Stimulated activated CD8-positive, alpha-beta memory T cell treated with anti-CD3 and anti-CD28 coated beads, Interleukin-7, amount 100 ng/mL, for 1 hour (primary cell): ENCODE results near the gene MAD1L1.

Experiments
- DNase-seq, 2 donors: peaks; one replicate each; pipeline ENCODE4 v3.0.0-alpha.2; 2020; ENCODE audit warnings: low read depth in 2 of 2

Gene MAD1L1

DNA sequence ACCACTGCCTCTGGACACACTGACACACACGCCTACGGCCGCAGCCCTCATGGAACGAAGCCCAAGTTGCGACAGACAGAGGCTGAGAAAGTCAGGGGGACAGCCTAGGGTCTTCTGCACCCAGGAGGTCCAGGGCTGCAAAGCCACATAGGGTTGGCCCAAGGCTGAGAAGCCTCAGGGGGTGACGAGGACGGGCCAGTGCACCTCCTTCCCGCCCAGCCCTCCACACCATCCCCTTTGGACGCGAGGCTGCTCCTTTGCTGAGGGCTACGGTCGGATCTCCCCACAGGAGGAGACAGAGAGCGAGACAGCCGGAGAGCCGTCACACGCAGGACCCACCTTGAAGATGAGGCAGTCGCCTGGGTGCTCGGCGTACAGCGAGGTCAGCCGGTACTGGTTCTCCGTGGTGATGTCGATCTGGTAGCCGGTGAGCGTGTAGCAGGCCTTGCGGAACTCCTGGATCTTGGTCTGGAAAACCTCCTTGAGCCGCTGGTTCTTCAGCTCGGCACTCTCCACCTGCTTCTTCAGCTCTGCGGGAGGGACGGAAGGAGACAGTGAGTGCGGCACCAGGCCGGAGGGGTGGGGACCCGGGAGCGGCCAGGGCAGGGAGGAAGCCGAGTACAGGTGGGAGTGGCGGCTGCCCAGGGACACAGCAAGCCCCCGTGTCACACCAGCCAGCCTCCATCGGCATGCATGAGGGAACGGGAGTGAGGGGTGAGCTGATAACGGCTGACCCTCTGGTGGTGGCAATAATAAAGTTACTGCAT, 334.7 kb downstream of the MAD1L1 start:
- DNase-seq = no peak

DNA sequence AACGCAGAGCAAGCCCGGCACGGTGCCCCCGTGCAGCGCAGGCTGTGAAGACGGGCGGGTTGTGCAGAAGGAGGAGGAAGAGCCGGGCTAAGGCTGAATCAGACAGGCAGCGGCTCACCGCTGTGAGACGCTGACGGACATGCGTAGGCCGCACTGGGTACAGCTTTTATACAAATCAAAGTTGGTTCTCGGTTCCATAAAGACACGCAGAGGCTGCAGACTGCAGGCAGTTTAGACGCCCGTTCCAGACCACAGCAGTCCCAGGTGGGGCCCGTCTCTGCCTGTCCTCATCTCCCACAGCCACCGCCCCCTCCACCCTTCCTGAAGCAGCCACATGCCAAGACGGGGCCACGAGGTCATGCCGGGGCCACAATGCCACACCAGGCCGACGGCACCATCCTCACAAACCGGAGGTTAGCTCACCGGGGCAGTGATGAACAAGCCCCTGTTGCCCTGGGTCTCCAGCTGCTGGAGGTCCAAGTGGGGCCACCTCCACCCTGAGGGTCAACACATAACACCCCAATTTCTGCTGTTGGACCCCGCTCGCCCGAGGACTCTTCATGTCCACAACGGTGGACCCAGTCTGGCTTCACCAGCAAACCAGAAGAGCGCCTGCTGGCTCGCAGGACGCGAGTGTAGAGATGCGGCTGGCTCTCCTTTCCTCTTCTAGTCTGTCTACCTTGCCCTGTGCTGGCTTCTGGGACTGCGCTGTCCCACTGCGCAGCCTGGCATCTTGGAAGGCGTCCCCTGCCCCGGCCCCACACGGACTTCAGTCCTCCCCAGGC, 335.5 kb downstream of the MAD1L1 start:
- DNase-seq = no peak

DNA sequence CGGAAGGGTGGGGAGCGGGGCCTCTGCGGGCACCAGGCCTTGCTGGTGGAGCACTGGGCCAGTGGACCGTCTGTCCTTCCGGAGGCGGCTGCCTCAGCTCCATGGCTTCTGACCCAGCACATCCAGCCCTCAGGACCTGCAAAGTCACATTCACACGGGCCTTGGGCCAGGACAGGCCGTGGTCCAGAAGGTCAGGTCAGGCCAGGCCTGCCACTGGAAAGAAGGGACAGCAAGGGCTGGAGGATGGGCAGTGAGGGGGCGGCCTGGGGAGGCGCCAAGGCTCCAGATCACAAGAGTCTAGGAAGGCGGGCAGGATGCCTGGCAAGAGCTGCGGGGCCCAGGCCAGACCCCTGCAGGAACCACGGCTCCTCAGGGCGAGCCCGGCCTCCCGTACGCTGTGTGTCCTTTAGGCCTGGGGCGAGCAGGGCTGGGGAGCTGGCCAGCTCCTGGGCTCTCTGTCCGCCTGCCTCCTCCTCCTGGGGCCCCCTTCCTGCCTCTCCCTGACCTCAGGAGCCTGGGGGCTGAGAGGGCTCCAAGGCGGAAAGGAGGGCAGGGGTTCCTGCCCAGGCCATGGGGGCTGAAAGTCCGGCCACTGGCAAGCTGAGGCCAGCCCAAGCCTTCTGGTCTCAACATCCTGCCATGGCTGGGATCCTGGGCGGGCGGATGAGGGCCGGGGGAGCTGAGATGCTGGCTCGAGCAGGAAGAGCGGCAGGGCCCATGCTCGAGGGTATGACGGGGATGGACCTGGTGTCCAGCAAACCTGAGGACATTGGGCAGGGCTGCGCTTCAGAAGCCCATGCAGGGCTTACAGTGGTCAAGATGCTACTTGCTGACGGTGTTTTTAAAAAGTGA, 336.9 kb downstream of the MAD1L1 start:
- DNase-seq = no peak

GRCh38 chr7:1894906-1895663, 337.7 kb downstream of the MAD1L1 start:
- no peak for DNase-seq

GRCh38 chr7:1894313-1894900, 338.3 kb downstream of the MAD1L1 start:
- DNase-seq = no peak

- DNase-seq = no peak
Observed at GRCh38 chr7:1893451-1893850, 339.3 kb downstream of the MAD1L1 start.

DNA sequence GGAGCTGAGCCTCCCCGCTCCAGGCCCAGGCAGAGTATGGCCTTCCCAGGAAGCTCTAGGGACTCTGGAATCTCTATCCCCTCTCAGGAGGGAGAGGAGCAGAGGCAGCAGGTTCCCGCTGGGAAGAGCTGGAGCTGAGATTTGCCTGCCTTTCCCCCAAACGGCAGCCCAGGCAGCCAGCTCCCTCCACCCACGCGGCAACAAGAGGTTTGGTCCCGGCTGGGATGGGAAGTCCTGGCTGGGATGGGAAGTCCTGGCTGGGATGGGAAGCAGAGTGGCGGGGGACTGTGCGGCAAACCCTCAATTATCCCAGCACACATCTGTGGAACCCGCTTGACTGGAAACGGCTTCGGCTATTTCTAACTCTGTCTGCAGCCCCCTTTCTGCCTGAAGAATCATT, 339.7 kb downstream of the MAD1L1 start:
- no peak for DNase-seq

GRCh38 chr7:1892011-1892965, 340.5 kb downstream of the MAD1L1 start:
- no peak for DNase-seq

- no peak for DNase-seq
Observed at GRCh38 chr7:1890289-1891235, 342.2 kb downstream of the MAD1L1 start.

DNA sequence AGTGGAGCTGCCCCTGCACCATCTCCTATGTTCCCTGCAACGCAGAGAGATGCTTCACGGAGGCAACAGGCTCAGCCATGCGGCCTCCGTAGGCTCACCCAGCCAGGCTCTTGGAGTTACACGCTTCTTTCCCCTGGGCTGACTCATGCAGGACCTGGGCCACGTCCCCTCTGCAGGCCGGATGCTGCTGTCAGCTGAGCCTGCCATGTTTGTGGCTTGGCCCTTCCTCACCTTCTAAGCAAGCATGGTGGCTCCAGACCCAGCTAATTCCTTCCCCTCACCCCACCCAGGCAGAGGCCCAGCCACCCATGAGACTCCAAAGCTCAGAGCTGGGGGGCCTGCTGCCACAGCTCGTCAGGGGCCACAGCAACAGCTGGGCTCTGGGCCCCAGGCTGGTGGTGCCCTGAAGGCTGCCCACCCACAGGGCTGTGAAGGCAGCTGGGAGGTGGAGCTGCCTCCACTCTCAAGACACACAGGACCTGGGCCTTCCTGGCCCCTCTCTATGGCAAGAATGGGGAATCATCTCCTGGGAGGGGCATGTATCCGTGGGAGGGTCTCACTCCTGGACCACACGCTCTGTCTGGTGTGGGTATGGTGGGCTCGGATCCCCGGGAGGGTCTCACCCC, 343.1 kb downstream of the MAD1L1 start:
- no peak for DNase-seq

DNA sequence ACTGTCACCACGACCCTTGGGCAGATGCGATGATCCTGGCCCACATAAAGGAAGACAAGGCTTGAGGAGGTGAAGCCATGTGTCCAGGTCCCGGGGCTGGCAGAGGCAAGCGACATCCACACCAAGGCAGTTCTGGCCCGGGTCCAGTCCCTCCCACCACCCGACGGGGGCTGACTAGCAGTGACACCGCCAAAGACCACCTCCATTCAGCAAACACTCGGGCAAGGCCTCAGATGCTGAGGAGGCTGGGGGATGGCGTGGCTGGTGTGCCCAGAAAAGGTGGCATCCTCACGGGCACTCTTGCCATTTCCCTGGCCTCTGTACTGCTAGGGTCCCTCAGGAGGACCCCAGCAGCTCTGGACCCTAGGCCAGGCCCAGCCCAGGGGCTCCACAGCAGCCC, 343.7 kb downstream of the MAD1L1 start:
- DNase-seq = no peak

DNA sequence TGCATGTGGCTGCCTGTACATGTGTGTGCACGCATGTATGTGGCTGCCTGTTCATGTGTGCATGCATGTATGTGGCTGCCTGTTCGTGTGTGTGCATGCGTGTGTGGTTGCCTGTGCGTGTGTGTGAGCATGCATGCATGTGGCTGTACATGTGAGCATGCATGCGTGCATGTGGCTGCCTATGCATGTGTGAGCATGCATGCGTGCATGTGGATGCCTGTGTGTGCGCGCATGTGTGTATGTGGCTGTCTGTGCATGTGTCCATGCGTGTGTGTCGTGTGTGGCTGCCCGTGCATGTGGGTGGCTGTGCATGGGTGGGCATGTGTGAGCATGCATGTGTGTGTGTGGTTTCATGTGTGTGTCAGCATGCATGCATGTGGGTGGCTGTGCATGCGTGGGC, 344.3 kb downstream of the MAD1L1 start:
- DNase-seq = no peak

GRCh38 chr7:1887251-1887650, 345.5 kb downstream of the MAD1L1 start:
- no peak for DNase-seq

DNA sequence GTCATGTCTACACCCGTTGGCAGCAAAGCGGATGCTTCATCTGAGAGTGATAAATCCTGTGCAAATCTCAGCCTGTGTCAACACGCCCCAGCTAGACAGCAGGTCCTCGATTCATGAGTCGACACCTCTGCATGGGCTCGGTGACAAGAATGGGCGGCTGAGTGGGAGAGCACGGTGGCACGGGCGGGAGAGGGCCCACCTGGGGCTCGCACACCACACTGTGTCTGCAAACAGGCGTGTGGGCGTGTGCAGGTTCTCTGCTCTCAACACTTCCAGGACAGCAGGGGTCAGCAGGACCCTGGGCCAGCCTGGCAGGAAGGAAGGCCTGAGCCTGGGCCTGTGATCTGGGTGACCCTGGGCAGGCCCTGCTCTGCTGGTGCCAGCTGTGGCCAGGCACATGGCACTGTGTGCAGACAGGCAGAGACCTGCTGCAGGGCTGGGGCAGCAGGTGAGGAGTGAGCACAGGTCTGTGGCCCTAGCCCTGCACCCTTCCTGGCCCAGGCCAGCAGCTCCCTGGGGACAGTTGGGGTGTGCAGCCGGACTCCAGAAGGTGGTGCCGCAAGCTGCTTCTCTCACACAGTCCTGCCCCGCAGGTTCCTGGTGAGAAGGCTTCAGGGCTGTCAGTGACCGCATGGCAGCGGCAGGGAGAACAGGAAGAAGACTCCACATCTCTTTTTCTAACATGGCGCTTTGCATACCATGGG, 346.2 kb downstream of the MAD1L1 start:
- no peak for DNase-seq

GRCh38 chr7:1885465-1886226, 347.1 kb downstream of the MAD1L1 start:
- no peak for DNase-seq

DNA sequence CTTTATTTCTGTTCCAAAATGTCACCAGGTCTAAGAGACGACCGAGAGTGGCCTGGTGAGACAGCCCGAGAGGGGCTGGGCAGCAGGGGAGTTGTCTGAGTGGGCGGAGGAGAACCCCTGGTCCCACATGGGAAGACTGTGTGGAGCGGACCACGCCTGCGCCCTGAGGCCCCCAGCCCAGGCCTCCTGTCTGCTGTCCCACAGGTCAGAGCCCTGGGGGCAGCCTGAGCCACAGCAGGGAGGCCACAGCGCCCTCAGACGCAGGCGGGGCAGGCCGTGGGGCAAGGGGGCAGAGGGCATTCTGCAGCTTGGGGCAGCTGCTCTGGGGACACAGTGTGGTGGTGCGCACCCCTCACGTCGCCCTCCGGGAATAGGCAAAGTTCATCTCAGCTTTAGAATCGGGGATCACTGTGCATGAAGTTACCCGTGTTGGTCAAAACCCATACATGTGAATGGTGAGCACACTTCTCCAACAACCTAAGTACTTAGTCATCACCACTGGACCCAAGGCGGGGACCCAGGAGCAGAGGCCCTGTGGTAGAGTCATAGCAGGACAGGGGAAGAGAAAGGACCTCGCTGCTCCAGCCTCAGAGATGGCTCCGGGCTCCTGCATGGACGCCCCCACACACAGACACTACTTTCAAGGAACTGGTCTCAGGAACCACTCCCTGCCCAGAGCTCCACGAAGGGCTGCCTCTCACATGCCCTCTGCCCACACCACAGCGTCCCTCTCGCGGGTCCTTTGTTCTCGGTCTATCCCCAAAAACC, 348.0 kb downstream of the MAD1L1 start:
- no peak for DNase-seq
